DND-41 (cell line): ENCODE measurements around the gene ZNF296.

Source experiments
- EZH2 ChIP-seq: IDR thresholded peaks from 3 replicates; pipeline ENCODE4 v1.6.1; 2012; ENCODE audit warnings: borderline replicate concordance, low read depth, mild to moderate bottlenecking, moderate library complexity, low read length, inconsistent platforms; ENCODE audit not compliant: severe bottlenecking
- TF ChIP-seq, protein P1 (sequence below): IDR thresholded peaks from 2 replicates; pipeline ENCODE4 v1.5.1; 2012; ENCODE audit warnings: borderline replicate concordance, low read length, moderate library complexity, mild to moderate bottlenecking; ENCODE audit not compliant: poor library complexity, severe bottlenecking; ENCODE audit errors: extremely low read depth

DNA sequence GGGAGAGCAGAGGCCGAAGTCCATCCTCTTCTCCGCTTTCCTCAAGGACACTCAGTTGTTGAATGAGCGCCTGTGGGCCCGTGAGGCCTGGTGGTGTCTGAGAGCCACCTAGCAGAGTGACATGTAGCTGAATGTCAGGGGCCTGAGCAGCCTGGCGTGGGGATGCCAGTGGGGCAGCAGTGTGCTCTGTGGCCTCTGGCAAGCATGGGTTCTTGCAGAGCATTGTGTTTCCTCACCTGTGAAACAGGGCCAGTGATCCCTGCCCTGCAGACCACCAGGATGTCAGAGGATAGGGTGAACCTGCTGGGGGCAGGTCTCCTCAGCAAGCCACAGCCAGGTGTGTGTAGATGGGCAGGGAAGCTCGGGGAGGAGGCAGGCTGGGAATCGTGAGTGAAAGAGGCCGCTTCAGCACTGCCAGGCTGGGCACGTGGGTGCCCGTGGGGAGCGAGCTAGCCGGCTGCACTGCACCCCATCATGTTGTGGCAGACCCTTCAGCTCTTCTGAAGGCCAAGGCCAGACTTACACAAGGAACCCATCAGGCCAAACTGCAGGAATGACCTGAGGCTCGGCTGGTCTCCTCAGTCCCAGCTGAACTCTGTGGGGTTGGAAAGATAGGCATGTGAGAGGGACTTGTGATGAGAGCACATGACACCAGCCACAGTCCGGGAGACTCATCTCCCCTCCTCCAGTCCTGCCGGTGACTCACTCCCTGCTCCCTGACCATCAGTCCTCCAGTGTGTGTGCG is 21.7 kb upstream of the ZNF296 start:
- TF ChIP-seq, protein P1, sequence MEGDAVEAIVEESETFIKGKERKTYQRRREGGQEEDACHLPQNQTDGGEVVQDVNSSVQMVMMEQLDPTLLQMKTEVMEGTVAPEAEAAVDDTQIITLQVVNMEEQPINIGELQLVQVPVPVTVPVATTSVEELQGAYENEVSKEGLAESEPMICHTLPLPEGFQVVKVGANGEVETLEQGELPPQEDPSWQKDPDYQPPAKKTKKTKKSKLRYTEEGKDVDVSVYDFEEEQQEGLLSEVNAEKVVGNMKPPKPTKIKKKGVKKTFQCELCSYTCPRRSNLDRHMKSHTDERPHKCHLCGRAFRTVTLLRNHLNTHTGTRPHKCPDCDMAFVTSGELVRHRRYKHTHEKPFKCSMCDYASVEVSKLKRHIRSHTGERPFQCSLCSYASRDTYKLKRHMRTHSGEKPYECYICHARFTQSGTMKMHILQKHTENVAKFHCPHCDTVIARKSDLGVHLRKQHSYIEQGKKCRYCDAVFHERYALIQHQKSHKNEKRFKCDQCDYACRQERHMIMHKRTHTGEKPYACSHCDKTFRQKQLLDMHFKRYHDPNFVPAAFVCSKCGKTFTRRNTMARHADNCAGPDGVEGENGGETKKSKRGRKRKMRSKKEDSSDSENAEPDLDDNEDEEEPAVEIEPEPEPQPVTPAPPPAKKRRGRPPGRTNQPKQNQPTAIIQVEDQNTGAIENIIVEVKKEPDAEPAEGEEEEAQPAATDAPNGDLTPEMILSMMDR, result no peak
- TF ChIP-seq EZH2, result no peak
